CD14-positive monocyte (primary cell): Measurements from ENCODE around the gene GNPTG. TPM values are rescaled to one million over a fixed set of nuclear protein-coding genes. Genes with fewer than 3 reads are reported as not detected.

Experiments used
- DNase-seq, 3 donors: peaks; one replicate each; pipeline ENCODE4 v3.0.0-alpha.2; 2011 to 2022
- H2AFZ ChIP-seq: 2 replicates; pipeline ENCODE4 v1.6.0; 2012; ENCODE audit warnings: mild to moderate bottlenecking, low read depth, low read length, inconsistent platforms; ENCODE audit not compliant: insufficient read depth, poor library complexity, severe bottlenecking
- H3K27ac ChIP-seq, 2 donors: 1 replicate in 1 of 2; 2 replicates in 1 of 2; pipeline ENCODE4 v1.5.1; 2012 to 2013; ENCODE audit warnings: low read length in 2 of 2, control low read depth in 1 of 2, inconsistent platforms in 1 of 2, low read depth in 1 of 2, mild to moderate bottlenecking in 1 of 2
- H3K27me3 ChIP-seq, 2 donors: one replicate each; pipeline versions ENCODE4 v1.6.0 to v1.6.1; 2011 to 2013; ENCODE audit warnings: low read length in 2 of 2; ENCODE audit not compliant: control insufficient read depth in 2 of 2, insufficient read depth in 2 of 2
- H3K36me3 ChIP-seq, 2 donors: replicated peaks in 1 of 2; 1 replicate in 1 of 2; 2 replicates in 1 of 2; pipeline versions ENCODE4 v1.5.1 to v1.6.1; 2012 to 2013; ENCODE audit warnings: low read length in 2 of 2, control low read depth in 1 of 2, inconsistent platforms in 1 of 2, mild to moderate bottlenecking in 1 of 2; ENCODE audit not compliant: insufficient read depth in 2 of 2, control insufficient read depth in 1 of 2
- H3K4me1 ChIP-seq, 2 donors: 1 replicate in 1 of 2; 2 replicates in 1 of 2; pipeline versions ENCODE4 v1.5.1 to v1.6.1; 2012 to 2013; ENCODE audit warnings: low read length in 2 of 2, control low read depth in 1 of 2, inconsistent platforms in 1 of 2, mild to moderate bottlenecking in 1 of 2, moderate library complexity in 1 of 2; ENCODE audit not compliant: insufficient read depth in 2 of 2, control insufficient read depth in 1 of 2
- H3K4me2 ChIP-seq: replicated peaks from 2 replicates; pipeline ENCODE3; 2012; ENCODE audit warnings: low read length, moderate library complexity, mild to moderate bottlenecking; ENCODE audit not compliant: poor library complexity, severe bottlenecking; ENCODE audit errors: extremely low read depth
- H3K4me3 ChIP-seq, 3 experiments: fragments of 200-600 bp in 1 of 3; sonication (generic) in 1 of 3; replicated peaks in 1 of 3; 1 replicate in 2 of 3; 2 replicates in 1 of 3; pipeline ENCODE4 v1.5.1; 2011 to 2013; ENCODE audit warnings: low read length in 3 of 3, mild to moderate bottlenecking in 3 of 3, control low read depth in 2 of 3, low read depth in 2 of 3, inconsistent platforms in 1 of 3, moderate library complexity in 1 of 3
- H3K79me2 ChIP-seq: 2 replicates; pipeline ENCODE4 v1.6.0; 2012; ENCODE audit warnings: mild to moderate bottlenecking, control low read depth, inconsistent platforms, low read length, moderate library complexity; ENCODE audit not compliant: insufficient read depth
- H3K9ac ChIP-seq: 2 replicates; pipeline ENCODE4 v1.6.0; 2017; ENCODE audit warnings: low read length, mild to moderate bottlenecking; ENCODE audit not compliant: insufficient read depth, poor library complexity, severe bottlenecking
- H3K9me3 ChIP-seq, 2 donors: replicated peaks in 1 of 2; 1 replicate in 1 of 2; 2 replicates in 1 of 2; pipeline versions ENCODE4 v1.5.1 to v1.6.1; 2012 to 2013; ENCODE audit warnings: low read length in 2 of 2, control low read depth in 1 of 2; ENCODE audit not compliant: control insufficient read depth in 1 of 2, insufficient read depth in 1 of 2
- H4K20me1 ChIP-seq: 2 replicates; pipeline ENCODE4 v1.6.0; 2012; ENCODE audit warnings: mild to moderate bottlenecking, low read length, control low read depth, moderate library complexity; ENCODE audit not compliant: insufficient read depth
- H3K27ac Mint-ChIP-seq, 7 donors: one replicate each; pipeline ENCODE4 v1.8.0; 2020; ENCODE audit warnings: mild to moderate bottlenecking in 7 of 7, mixed read lengths in 7 of 7, moderate library complexity in 6 of 7, inconsistent platforms in 2 of 7
- H3K27me3 Mint-ChIP-seq, 3 donors: one replicate each; pipeline ENCODE4 v1.8.0; 2021 to 2022; ENCODE audit warnings: low read depth in 3 of 3, mild to moderate bottlenecking in 3 of 3, mixed read lengths in 3 of 3, moderate library complexity in 3 of 3, inconsistent platforms in 1 of 3
- H3K36me3 Mint-ChIP-seq, 2 donors: one replicate each; pipeline ENCODE4 v1.8.0; 2020; ENCODE audit warnings: mixed read lengths in 2 of 2, inconsistent platforms in 1 of 2, mild to moderate bottlenecking in 1 of 2
- H3K4me1 Mint-ChIP-seq: one replicate; pipeline ENCODE4 v1.8.0; 2020; ENCODE audit warnings: mild to moderate bottlenecking, mixed read lengths
- H3K4me3 Mint-ChIP-seq, 2 donors: one replicate each; pipeline ENCODE4 v1.8.0; 2020; ENCODE audit warnings: mild to moderate bottlenecking in 2 of 2, mixed read lengths in 2 of 2, moderate library complexity in 1 of 2
- H3K9me3 Mint-ChIP-seq, 7 donors: one replicate each; pipeline ENCODE4 v1.8.0; 2020 to 2022; ENCODE audit warnings: mixed read lengths in 7 of 7, mild to moderate bottlenecking in 6 of 7, moderate library complexity in 6 of 7, inconsistent platforms in 2 of 7
- CTCF ChIP-seq: fragments of 200-600 bp; IDR thresholded peaks from one replicate; pipeline ENCODE4 v1.8.0; 2022; ENCODE audit warnings: antibody characterized with exemption, mild to moderate bottlenecking
- WGBS: methylation state at CpG from one replicate; pipeline ENCODE4 v1.1.5; 2013; ENCODE audit warnings: missing lambda C conversion rate; ENCODE audit not compliant: insufficient coverage; 5-methylcytosine and 5-hydroxymethylcytosine counted together
- intact Hi-C, 2 donors: fragments of 100-400 bp; cut with micrococcal nuclease; formaldehyde crosslinking; loops; one replicate each; pipeline versions ENCODE4 v1.15.0 to v1.15.1; 2023
- polyA plus RNA-seq, 3 donors: library from polyadenylated mRNA; depleted of rRNA in 1 of 3; unstranded in 2 of 3; stranded (reverse) in 1 of 3; fragments of 300-500 nt in 2 of 3; fragments of >200 nt in 1 of 3; fragmentation: Illumina TruSeq in 2 of 3; gene quantifications; 1 replicate in 2 of 3; 2 replicates in 1 of 3; pipeline ENCODE4 v1.2.3, GENCODE V29; 2012 to 2021

Gene GNPTG
- polyA plus RNA-seq, 3 donors: 74.7 to 130 (median 82.5) TPM

GRCh38 chr16:1403036-1403435, 51.3 kb downstream of the GNPTG start:
- Histone ChIP-seq H3K27me3 (no peaks in the 10 kb centered on the region), H3K36me3 (peaks cover 58 to 87% of the 10 kb centered on the region in 2 donors), H3K9ac (no peak overlapping the region), H3K4me3 (no peak overlapping the region), H3K27ac (no peak overlapping the region), H3K4me2 (no peak overlapping the region), H4K20me1 (peaks cover 87% of the 10 kb centered on the region), H2AFZ (no peak overlapping the region), H3K79me2 (peaks cover 35% of the 10 kb centered on the region), H3K4me1 (peaks cover 4 to 5% of the 10 kb centered on the region in 2 donors), H3K9me3 (no peaks in the 10 kb centered on the region)
- no peak overlapping the region for H3K4me3 Mint-ChIP-seq
- peaks cover 60 to 92% of the 10 kb centered on the region in 2 donors for H3K36me3 Mint-ChIP-seq
- H3K9me3 Mint-ChIP-seq: no peaks in the 10 kb centered on the region
- H3K27me3 Mint-ChIP-seq: no peaks in the 10 kb centered on the region
- DNase-seq: no peak
- intact Hi-C loops: no loop called here
- H3K4me1 Mint-ChIP-seq: peaks cover 4% of the 10 kb centered on the region
- peak overlapping the region in 1 of 7 donors; percentile 26 for H3K27ac Mint-ChIP-seq
- 95% methylated on average over 22 of the region's 22 CpGs for WGBS
- TF ChIP-seq CTCF: no peak

GRCh38 chr16:1403733-1404132, 52.0 kb downstream of the GNPTG start:
- peaks cover 91% of the 10 kb centered on the region for H4K20me1 ChIP-seq
- peaks cover 9 to 11% of the 10 kb centered on the region in 2 donors for H3K4me1 ChIP-seq
- no peaks in the 10 kb centered on the region for H3K27me3 Mint-ChIP-seq
- WGBS: over 99% methylated on average over 10 of the region's 14 CpGs
- peak overlapping the region in 1 of 7 donors; percentile 52 for H3K27ac Mint-ChIP-seq
- no peak overlapping the region for H3K4me3 ChIP-seq
- DNase-seq: no peak
- no peak for TF ChIP-seq CTCF
- H2AFZ ChIP-seq: no peak overlapping the region
- peaks cover 41% of the 10 kb centered on the region for H3K79me2 ChIP-seq
- no peak overlapping the region for H3K9ac ChIP-seq
- no peak overlapping the region for H3K27ac ChIP-seq
- no peak overlapping the region for H3K4me3 Mint-ChIP-seq
- no peaks in the 10 kb centered on the region for H3K27me3 ChIP-seq
- peaks cover 53 to 85% of the 10 kb centered on the region in 2 donors for H3K36me3 Mint-ChIP-seq
- H3K9me3 ChIP-seq: no peaks in the 10 kb centered on the region
- intact Hi-C loops: no loop called here
- peaks cover 6% of the 10 kb centered on the region for H3K4me1 Mint-ChIP-seq
- no peaks in the 10 kb centered on the region for H3K9me3 Mint-ChIP-seq
- H3K36me3 ChIP-seq: peaks cover 51 to 80% of the 10 kb centered on the region in 2 donors
- no peak overlapping the region for H3K4me2 ChIP-seq
